ENCODE results near the gene TNFRSF6B.
"Not testable (repeated sequence)": the region's sequence is repeated elsewhere in the genome, so short reads cannot be mapped to it uniquely, and the experiment has no call there.

Gene TNFRSF6B

GRCh38 chr20:63663332-63664066, 33.0 kb upstream of the TNFRSF6B start:
- DNase-seq: no peak

- DNase-seq: no peak
Measured at GRCh38 chr20:63664143-63664851, 32.2 kb upstream of the TNFRSF6B start.

- no peak for DNase-seq
Measured at GRCh38 chr20:63664861-63665594, 31.4 kb upstream of the TNFRSF6B start.

- no peak for DNase-seq
Measured at GRCh38 chr20:63665708-63666107, 30.7 kb upstream of the TNFRSF6B start.

DNA sequence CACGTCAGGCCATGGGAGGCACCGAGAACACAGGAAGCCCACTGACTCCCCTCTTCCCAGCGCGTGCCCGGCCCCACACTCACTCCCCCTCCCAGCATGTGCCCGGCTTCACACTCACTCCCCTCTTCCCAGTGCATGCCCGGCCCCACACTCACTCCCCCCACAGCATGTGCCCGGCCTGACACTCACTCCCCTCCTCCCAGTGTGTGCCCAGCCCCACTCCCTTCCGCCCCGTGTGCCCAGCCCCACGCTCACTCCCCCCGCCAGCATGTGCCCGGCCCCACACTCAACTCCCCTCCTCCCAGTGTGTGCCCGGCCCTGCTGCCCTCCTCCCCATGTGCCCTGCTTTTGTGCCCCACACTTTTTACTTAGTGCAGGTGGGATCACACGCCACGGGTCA, 28.6 kb upstream of the TNFRSF6B start:
- no peak for DNase-seq

DNA sequence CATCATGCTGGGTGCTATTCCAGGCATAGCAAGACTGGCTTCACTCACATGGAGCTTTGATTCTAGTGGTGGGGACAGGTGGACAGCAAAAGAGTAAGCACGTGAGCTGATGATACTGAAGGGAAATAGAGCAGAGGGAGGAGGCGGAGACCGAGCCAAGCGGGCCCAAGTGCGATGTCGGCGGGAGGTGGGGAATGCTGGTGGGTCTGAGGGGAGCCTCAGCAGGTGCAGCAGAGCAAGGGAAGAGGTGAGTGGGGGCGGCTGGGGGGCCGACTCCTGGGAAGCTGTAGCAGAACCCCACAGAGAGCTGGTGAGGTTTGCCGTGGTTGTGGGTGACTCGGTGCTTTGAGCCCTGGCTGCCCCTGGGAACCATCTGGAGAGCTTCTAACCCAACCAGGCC, 28.1 kb upstream of the TNFRSF6B start:
- DNase-seq: no peak

DNA sequence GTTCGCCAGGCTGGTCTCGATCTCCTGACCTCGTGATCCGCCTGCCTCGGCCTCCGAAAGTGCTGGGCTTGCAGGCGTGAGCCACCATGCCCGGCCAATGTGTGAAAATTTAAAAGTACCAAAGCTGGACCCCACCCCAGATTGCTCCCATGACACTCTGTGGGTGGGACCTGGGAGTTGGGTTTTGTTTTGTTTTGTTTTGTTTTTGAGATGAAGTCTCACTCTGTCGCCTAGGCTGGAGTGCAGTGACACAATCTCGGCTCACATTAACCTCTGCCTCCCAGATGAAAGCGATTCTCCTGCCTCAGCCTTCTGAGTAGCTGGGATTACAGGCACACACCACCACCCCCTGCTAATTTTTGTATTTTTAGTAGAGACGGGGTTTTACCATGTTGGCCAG, 24.8 kb upstream of the TNFRSF6B start:
- DNase-seq: not testable (repeated sequence)

GRCh38 chr20:63672666-63673065, 23.8 kb upstream of the TNFRSF6B start:
- DNase-seq: no peak

- no peak for DNase-seq
Measured at GRCh38 chr20:63673951-63674350, 22.5 kb upstream of the TNFRSF6B start.

- DNase-seq: no peak
Measured at GRCh38 chr20:63675681-63676368, 20.6 kb upstream of the TNFRSF6B start.

GRCh38 chr20:63678071-63678470, 18.4 kb upstream of the TNFRSF6B start:
- DNase-seq: no peak

DNA sequence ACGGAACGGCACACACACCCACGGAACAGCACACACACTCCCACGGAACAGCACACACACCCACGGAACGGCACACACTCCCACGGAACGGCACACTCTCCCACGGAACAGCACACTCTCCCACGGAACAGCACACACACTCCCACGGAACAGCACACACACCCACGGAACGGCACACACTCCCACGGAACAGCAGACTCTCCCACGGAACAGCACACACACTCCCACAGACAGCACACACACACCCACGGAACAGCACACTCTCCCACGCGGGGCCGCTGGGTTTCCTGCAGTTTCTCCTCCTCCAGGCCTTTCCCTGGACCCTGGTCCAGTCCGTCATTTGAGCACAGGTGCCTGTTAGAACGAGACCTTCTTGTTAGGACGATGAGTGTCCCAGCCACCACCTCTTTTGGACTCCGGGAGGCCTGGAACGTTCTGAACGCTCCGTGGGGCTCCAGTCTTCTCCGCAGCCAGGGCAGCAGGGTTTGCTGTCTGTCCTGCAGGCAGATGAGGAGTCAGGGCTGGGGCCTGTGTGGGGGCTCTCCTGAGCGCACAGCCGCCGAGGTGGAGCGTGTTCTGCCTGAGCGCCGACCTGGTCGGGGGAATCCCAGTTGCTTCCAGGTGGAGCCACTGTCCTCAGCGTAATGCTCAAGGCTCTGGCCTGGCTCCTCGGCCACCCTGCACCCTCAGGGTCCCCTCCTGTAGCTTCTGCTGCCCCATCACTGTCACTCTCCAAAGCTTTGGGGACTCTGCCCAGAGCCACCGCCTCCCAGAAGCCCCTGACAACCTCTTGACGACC, 17.6 kb upstream of the TNFRSF6B start:
- no peak for DNase-seq

DNA sequence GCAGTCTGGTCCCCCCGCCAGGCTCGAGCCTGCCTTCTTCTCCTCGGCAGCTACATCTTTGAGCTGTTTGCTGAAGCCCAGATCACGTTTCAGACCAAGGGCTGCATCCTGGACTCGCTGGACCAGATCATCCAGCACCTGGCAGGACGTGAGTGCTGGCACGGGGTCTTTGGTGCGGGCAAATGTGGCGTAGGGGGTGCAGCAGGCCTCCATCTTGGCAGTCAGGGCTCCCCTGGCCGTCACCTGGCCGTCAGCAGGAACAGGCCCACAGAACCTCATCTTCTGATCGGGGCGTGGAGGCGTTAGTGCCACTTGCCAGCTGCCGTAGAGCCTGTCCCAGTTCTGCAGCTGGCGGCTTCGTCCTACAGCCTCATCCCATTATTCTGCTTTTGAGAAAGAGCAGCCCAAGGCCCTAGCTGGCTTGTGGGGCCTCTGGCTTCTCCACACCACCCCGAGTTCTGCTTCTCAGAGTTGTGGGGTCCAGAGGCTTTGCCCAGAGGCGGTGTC, 16.6 kb upstream of the TNFRSF6B start:
- no peak for DNase-seq

GRCh38 chr20:63680427-63680826, 16.0 kb upstream of the TNFRSF6B start:
- DNase-seq: no peak

DNA sequence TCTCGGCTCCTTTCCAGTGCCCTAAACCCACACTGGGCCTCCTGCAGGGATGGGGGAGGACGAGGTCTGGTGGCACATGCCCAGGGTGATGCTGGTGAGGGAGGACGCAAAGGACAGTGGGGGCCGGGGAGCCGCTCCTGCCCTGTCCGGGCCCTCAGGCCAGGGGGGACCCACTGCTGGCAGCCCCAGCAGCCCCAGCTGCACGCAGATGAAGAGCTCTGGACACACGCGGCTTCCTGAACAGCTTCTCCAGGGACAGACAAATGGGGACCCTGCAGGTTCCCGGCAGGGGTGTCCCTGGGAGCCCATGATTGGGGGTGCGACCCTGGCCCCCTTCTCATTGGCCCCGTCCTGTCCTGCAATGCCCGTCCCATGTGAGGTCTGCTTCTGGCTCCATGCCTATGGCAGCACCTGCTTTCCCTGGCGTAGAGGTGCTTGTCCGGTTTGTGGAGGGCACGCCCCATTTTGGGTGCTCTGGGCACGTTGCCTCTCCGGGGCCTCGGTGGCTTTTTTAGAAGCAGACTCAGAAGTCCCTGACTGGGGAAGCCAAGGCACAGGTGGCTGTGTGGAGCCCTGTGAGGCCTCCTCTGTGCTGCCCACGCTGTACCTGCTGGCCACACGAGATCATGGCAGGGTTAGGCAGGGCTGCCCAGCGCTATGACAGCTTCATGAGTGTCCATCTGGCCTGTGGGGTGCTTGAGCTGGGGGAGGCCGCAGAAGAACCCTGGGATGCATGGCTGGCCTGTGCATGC, 15.4 kb upstream of the TNFRSF6B start:
- no peak for DNase-seq

DNA sequence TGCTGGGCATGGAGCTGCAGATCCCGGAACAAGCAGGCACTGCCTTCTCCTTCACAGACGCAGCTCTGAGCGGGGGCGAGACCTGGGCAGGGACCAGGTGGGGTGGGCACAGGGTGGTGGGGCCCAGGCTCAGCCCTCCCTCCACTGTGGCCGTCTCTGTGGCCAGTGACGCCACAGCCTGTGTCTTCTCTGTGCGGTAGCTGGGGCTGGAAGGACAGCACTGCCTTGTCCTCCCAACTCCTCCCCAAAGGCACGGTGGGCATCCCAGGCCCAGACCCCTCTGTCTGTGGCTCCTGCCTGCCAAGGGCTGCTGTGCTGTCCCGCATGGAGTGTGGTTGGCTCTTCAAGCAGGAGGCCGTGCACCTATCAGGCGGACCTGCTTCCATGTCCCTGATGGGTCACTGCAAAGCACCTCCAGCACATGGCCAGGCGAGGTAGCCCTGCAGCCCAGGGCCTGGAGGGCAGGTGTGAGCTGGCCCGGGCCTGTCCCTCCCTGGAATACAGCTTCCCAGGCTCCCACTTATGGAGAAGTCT, 14.8 kb upstream of the TNFRSF6B start:
- no peak for DNase-seq

GRCh38 chr20:63682384-63683139, 13.9 kb upstream of the TNFRSF6B start:
- DNase-seq: no peak

DNA sequence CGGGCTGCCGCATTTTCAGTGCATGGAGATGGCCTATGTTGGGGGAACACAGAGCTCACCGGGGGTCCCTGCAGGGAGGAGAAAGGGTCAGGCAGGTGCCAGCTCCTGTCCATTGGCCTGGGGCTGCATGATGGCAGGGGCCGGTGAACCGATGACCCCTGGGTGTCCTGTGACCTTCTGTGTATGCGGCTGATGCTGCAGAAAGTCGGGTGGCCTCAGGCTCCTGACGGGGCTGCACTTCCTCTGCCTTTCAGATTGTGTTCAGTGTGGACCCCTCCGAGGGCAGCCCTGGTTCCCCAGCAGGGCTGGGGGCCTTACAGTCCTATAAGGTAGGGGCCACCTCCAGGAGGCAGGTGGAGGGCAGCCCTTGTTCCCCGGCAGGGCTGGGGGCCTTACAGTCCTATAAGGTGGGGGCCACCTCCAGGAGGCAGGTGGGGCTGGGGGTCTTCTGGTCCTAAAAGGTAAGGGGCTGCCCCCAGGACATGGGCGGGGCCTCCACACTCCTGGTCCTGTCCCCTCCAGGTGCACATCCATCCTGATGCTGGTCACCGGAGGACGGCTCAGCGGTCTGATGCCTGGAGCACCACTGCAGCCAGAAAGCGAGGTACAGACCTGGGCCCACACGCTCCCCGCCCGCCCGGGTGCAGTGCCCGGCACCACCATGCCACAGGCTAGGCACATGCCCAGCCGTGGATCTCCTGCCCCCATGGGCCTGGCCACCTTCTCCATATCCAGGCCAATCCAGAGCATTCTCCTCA, 11.0 kb upstream of the TNFRSF6B start:
- no peak for DNase-seq

DNA sequence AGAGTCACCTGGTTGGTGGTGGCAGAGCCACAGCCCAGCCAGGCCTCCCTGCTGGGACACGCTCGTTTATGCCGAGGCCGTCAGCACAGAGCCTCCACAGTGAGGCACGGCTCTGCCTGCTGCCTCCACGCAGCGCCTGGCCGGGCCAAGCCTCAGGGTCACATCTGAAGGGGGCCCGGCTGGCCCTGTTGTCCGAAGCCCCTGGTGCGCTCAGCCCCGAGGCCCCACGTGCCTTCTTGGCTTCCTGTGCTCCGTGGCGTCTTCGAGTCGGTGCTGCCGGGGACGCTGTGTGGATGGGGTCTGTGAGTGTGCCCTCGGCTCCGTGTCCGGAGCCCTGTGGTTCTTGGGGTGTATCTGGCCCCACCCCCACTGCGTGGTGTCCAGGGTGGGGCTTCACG, 10.4 kb upstream of the TNFRSF6B start:
- no peak for DNase-seq

All from DMS79 treated with DMSO at 0.1 percent for 48 hours (cell line).